IPS-NIHi11 (cell line): Measurements from ENCODE around the gene MAPK14.

ENCODE experiments used
- DNase-seq: peaks from one replicate; pipeline ENCODE4 v3.0.0; 2012; ENCODE audit warnings: mixed read lengths, low spot score

Gene MAPK14

DNA sequence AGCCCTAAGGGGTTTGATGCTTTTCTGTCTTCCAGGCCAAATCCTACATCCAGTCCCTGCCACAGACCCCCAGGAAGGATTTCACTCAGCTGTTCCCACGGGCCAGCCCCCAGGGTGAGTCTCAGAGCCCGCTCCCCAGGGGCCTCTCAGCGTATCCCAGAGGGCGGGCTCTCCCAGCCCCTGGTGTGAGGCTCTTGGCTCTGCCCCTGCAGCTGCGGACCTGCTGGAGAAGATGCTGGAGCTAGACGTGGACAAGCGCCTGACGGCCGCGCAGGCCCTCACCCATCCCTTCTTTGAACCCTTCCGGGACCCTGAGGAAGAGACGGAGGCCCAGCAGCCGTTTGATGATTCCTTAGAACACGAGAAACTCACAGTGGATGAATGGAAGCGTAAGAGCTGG, 111.1 kb downstream of the MAPK14 start:
- no peak for DNase-seq

DNA sequence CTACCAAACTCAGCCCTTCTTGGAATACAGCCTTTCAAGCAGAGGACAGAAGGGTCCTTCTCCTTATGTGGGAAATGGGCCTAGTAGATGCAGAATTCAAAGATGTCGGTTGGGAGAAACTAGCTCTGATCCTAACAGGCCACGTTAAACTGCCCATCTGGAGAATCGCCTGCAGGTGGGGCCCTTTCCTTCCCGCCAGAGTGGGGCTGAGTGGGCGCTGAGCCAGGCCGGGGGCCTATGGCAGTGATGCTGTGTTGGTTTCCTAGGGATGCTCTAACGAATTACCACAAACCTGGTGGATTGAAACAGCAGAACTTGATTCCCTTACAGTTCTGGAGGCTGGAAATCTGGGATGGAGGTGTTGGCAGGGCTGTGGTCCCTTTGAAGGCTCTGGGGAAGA, 111.8 kb downstream of the MAPK14 start:
- peak; percentile 77 for DNase-seq

DNA sequence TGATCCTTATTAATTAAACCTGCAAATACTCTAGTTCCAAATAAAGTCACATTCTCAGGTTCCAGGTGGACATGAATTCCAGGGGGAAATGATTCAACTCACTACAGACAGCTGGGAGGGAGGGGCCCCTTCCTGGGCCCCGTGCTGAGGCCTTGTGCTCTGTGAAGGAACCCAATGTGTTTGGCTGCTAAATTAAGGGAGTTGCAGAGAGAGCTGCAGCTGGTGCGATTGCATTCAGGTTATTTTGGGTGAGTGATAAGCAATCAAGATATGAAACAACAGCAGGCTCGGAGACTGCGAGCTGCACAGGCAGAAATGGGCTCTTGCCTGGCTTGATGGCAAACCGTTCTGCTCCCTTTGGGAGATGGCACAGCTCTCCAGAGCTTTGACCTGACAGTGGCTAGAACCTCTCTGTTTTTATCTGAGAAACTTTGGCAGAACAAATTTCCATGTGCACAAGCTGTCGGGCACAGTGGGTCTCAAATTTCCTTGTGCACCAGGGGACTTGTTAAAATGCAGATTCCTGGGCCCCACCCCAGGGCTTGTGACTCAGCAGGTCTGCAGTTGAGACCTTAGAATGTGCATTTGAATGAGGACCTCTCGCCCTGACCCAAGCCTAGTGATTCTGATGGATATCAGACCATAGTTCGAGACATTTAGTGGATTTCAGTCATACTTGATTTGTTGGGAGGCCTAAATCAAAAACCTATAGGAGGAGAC, 112.5 kb downstream of the MAPK14 start:
- no peak for DNase-seq

DNA sequence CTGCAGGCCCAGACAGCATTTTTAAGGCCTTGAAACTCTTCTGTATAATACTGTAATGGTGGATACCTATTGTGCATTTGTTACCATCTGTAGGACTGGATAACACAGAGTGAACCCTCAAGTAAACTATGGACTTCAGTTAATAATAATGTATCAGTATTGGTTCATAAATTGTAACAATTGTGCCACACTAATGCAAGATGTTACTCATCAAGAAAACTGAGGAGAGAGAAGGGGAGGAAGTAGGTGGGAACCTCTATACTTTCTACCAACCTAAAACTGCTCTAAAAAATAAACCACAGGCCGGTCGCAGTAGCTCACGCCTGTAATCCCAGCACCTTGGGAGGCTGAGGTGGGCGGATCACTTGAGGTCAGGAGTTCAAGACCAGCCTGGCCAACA, 113.5 kb downstream of the MAPK14 start:
- no peak for DNase-seq

DNA sequence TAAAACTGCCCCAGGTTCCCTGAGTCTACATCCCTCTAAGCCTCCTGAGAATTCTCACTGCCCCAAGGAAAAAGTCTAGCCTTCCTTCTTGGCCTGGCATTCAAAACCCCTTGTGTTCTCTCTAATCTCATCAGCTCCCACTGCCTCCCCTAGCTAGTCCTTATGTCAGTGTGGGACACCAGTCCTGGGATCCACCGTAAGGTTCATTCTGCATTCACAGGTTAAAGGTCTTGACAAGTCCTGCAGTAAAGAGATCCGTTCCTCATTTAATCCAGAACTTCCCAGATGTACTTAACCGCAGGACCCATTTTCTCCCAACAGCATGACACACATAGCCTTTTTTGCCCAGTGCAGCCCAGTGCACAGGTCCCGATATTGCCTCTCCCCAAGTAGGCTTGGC, 114.4 kb downstream of the MAPK14 start:
- DNase-seq, result no peak

DNA sequence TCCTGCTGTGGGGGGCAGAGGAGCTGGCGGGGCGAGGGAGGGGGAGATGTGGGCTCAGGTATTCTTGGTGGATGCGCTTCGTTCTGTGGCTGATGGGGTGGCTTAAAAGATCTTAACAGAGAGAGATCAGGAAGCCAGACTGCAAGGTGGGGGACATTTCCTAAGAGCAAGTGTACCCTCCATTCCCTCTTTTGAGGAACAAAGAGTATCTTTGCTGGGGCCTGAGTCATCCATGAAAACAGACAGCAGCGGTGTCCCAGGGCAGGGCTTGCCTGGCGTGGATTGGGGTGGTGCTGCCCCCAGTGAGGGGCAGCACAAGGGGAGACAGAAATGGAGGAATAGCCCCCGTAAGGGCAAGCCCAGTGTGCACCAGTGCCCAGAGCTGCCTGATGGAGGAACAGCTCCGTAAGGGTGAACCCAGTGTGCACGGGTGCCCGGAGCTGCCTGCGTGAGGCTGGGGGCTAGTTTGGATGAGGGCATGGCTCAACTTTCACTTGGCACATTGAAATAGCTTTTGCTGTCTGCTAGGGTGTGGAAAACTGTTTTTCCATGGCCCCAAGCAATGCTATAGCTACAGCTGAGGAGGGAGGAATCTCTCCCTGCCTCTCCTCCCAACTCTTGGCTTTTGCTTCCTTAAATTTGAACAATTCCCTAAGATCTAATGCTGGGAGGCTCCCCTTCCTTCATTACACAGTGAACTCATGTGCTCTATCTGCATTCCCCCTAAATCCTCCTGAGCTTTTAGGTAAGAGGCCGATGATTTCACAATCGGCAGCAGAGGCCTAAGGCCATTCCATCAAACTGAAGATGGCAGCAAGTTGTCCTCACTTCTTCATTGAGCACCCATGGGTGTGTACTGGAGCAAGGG, 115.6 kb downstream of the MAPK14 start:
- DNase-seq, result no peak

DNA sequence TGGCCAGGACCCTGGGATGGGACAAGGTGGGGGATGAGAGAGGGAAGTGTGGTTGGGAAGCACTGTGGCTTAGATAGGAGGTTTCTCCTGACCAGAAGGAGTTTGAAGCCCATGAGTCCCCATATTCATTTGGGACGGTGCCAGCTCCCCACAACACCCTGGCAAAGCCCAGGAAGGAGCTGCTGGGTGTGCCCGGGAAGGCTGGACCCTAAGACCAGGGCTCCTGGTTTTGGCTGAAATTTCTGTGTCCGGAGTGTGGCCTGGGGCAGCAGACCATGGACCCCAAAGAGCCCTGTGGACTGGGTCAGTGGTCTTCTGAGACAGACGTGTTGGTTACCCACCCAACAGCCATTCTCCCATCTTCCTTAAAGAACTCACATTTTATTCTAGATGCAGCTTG, 117.9 kb downstream of the MAPK14 start:
- no peak for DNase-seq

DNA sequence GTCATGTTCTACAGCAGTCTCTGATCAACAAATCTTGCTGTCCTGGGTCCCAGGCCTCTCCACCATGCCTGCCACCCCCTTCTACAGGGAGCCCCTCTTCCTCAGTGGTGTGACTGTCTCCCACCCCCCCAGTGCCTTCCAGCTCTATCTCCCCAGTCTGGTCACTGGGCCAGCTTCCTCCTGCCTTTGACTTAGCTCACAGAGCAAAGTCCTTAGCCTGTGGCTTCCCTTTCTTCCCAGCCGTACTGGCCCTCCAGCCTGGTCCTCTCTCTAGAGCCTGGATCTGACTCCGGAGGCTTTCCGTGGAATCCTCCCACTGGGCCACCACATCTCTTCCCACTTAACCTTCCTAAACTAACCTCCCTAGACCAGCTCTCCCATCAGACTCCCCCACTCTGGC, 119.7 kb downstream of the MAPK14 start:
- no peak for DNase-seq

DNA sequence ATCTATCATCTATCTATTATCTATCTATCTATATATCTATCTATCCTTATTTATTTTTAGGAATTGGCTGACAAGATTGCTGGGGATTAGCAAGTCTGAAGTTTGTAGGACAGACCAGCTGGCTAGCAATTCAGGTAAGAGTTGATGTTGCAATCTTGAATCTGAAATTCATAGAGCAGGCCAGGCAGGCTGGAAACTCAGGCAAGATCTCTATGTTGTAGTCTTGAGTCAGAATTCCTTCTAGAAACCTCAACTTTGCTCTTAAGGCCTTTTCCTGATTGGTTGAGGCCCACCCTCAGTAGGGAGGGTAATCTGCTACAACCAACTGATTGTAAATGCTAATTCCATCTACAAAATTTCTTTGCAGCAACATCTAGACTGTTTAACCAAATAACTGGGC, 121.9 kb downstream of the MAPK14 start:
- DNase-seq, result no peak

DNA sequence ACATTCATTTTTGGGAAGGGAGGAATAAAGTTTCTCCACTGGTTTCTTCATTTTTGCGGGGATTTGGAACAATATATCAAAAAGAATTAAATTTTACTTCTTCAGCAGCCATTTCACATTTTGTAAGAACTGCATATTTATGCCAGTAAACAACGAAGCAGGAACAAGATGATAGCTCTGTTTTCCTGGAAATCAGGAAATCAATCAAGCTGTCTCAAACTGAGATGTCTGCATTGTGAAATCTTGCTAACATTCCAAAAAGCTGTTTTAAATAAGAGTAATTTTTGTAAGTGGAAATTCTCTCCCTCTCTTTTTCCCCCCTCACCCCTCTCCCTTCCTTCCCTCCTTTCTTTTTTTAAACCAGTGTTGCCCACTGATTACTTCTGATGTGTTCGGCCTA, 122.7 kb downstream of the MAPK14 start:
- no peak for DNase-seq

DNA sequence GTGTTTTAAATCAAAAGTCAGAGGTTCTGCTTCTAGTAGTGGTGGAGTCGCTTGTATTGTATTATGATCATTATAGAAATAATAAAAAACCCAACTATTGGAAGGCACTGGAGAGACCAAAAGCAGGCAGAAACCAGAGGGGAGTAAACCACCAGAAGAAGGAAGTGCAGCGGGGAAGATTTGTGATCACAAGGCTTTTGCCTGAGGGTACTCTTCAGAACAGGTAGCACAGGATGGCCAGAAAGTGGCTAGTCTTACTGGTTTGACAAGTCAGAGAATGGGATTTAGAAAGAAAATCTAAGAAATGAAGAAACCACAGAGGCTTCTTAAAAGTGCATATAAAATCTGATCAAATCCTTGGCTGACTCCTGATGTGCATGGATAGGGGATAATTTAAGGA, 126.7 kb downstream of the MAPK14 start:
- no peak for DNase-seq

DNA sequence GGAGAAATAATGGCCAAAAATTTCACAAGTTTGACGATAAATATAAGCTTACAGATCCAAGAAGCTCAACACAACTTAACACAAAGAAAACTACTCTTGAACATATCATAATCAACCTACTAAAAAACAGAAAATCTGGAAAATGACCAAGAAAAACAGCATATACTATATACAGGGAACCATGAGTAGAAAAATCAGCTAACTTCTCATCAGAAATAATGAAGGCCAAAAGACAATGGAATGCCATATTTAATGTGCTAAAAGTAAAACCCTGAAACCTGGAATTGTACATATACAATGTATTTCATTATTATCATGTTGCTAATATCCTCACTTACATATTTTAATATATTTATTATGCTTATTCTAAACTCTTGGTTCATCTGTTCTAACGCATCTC, 128.1 kb downstream of the MAPK14 start:
- DNase-seq, result no peak

DNA sequence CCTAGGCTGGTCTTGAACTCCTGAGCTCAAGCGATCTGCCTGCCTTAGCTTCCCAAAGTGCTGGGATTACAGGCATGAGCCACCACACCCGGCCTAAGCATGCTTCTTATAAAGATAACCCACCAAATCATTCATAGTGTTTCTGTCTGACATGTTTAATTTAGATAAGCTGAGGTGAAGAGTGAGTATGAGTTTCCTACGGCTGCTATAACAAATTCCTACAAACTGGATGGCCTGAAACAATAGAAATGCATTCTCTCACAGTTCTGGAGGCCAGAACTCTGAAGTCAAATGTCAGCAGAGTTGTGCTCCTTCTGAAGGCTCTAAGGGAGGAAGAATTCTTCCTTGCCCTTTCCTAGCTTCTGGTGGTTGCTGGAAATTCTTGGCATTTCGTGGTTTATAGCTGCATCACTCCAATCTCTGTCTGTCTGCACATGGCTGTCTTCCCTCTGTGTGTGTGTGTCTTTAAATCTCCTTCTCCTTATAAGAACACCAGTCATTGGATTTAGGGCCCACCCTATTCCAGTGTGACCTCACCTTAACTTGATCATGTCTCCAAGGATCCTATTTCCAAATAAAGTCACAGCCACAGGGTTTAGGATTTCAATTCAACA, 132.6 kb downstream of the MAPK14 start:
- no peak for DNase-seq
